ENCODE data around the gene CHST9. TPM values are rescaled to one million over a fixed set of nuclear protein-coding genes. Genes with fewer than 3 reads are reported as not detected.

CHST9 gene
- total and polyA plus RNA-seq, 2 donors (not counting 3 experiments of a cell fraction or from before 2014, with no cell fraction given), result not detected

DNA sequence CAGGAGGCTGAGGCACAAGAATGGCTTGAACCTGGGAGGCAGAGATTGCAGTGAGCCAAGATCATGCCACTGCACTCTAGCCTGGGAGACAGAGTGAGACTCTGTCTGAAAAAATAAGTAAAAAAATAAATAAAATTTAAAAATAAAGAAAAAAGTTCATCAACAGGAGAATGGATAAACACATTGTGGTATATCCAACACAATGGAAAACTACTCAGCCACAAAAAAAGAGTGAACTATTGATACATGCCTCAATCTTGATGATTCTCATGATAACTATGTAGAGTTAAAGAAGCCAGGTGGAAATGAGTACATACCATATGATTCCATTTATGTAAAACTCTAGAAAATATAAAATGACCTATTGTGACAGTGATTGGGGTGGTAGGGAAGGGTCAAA lies 195.3 kb downstream of the CHST9 start:
- H3K27ac ChIP-seq (ENCODE audit: insufficient read depth, low read depth, low read length), result no peak overlapping the region
- intact Hi-C loops (cut with micrococcal nuclease) (no loop called here), dilution Hi-C loops (cut with MboI; ENCODE audit: extremely low pct_ligation_motif_present, low sequenced_read_pairs) (no loop called here)
- ChIA-PET POLR2A (no interaction called here), CTCF (no interaction called here)
- no peak overlapping the region for H3K4me2 ChIP-seq (ENCODE audit: insufficient read depth, low read length)
- no peak overlapping the region for H3K4me3 ChIP-seq (replicated peaks in 1 of 3; ENCODE audit: insufficient read depth in 1 of 3, low read depth in 1 of 3, low read length in 3 of 3)
- H3K79me2 ChIP-seq (ENCODE audit: control insufficient read depth, insufficient read depth, low read length), result no peaks in the 10 kb centered on the region
- no TSS peak for BruUV-seq (replicated peaks)
- H3K9me1 ChIP-seq (replicated peaks; ENCODE audit: control insufficient read depth, extremely low read depth, insufficient read depth, low read length), result no peaks in the 10 kb centered on the region
- H3K9ac ChIP-seq (replicated peaks; ENCODE audit: extremely low read depth, insufficient read depth, low read length), result no peak overlapping the region
- no peaks in the 10 kb centered on the region for H4K20me1 ChIP-seq (replicated peaks; ENCODE audit: control insufficient read depth, extremely low read depth, insufficient read depth, low read length)
- no peaks in the 10 kb centered on the region for H3K27me3 ChIP-seq (ENCODE audit: control insufficient read depth in 2 of 2, insufficient read depth in 2 of 2, low read length in 2 of 2)
- no peak for FAIRE-seq
- H3K9me3 ChIP-seq (replicated peaks; ENCODE audit: control insufficient read depth, insufficient read depth, low read length), result no peaks in the 10 kb centered on the region
- no peaks in the 10 kb centered on the region for H3K4me1 ChIP-seq (ENCODE audit: control insufficient read depth, extremely low read depth, insufficient read depth, low read length)
- H3K36me3 ChIP-seq (ENCODE audit: control insufficient read depth in 2 of 2, extremely low read depth in 1 of 2, insufficient read depth in 2 of 2, low read length in 2 of 2), result no peaks in the 10 kb centered on the region
- DNase-seq (ENCODE audit: low read depth, low spot score), result no peak
- TF ChIP-seq POLR2A (IDR thresholded peaks at IDR 0.05; ENCODE audit: low read depth, low read length) (no peak), FOS (IDR thresholded peaks at IDR 0.05; ENCODE audit: borderline replicate concordance, insufficient read depth, low read length) (no peak), JUN (IDR thresholded peaks at IDR 0.05; ENCODE audit: borderline replicate concordance, insufficient read depth, insufficient read length, low read depth) (no peak), EZH2 (IDR thresholded peaks at IDR 0.05; ENCODE audit: borderline replicate concordance, low read depth, low read length, severe bottlenecking) (no peak), POLR2AphosphoS5 (IDR thresholded peaks at IDR 0.05; ENCODE audit: insufficient read depth, low read depth, low read length) (no peak), MYC (IDR thresholded peaks at IDR 0.05; ENCODE audit: low read depth, low read length) (no peak)
- TF ChIP-seq, protein P1, sequence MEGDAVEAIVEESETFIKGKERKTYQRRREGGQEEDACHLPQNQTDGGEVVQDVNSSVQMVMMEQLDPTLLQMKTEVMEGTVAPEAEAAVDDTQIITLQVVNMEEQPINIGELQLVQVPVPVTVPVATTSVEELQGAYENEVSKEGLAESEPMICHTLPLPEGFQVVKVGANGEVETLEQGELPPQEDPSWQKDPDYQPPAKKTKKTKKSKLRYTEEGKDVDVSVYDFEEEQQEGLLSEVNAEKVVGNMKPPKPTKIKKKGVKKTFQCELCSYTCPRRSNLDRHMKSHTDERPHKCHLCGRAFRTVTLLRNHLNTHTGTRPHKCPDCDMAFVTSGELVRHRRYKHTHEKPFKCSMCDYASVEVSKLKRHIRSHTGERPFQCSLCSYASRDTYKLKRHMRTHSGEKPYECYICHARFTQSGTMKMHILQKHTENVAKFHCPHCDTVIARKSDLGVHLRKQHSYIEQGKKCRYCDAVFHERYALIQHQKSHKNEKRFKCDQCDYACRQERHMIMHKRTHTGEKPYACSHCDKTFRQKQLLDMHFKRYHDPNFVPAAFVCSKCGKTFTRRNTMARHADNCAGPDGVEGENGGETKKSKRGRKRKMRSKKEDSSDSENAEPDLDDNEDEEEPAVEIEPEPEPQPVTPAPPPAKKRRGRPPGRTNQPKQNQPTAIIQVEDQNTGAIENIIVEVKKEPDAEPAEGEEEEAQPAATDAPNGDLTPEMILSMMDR (IDR thresholded peaks at IDR 0.05; ENCODE audit: extremely low read depth in 1 of 2, insufficient read depth in 1 of 2, low read depth in 1 of 2, low read length in 2 of 2), result no peak
- TF ChIP-seq, protein P2, sequence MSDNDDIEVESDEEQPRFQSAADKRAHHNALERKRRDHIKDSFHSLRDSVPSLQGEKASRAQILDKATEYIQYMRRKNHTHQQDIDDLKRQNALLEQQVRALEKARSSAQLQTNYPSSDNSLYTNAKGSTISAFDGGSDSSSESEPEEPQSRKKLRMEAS (IDR thresholded peaks at IDR 0.05; ENCODE audit: insufficient read depth, insufficient read length), result no peak
- H2AFZ ChIP-seq (ENCODE audit: low read depth, low read length), result no peak overlapping the region

All from endothelial cell of umbilical vein (primary cell).